Measurements from ENCODE around the gene SPHK2.
"Not testable (repeated sequence)": the region's sequence is repeated elsewhere in the genome, so short reads cannot be mapped to it uniquely, and the experiment has no call there.

SPHK2 gene

GRCh38 chr19:48636859-48637448, 17.6 kb downstream of the SPHK2 start, which contains the start of gene DBP:
TSS of gene DBP (minus strand) at chr19:48637379. CDS start at chr19:48636994, 385 bp downstream.
- no peak for DNase-seq (ENCODE audit: low read depth, low spot score)

- DNase-seq (ENCODE audit: low read depth, low spot score), result peak; percentile 100
Observed at GRCh38 chr19:48637449-48637947, 18.2 kb downstream of the SPHK2 start.

- peak; percentile 72 for DNase-seq (ENCODE audit: low read depth, low spot score)
Observed at GRCh38 chr19:48637948-48638830, 18.9 kb downstream of the SPHK2 start.

- DNase-seq (ENCODE audit: low read depth, low spot score), result no peak
Observed at GRCh38 chr19:48638831-48639381, 19.6 kb downstream of the SPHK2 start.

GRCh38 chr19:48639483-48640375, 20.4 kb downstream of the SPHK2 start:
- DNase-seq (ENCODE audit: low read depth, low spot score), result no peak

- no peak for DNase-seq (ENCODE audit: low read depth, low spot score)
Observed at GRCh38 chr19:48641850-48642249, 22.5 kb downstream of the SPHK2 start.

GRCh38 chr19:48642862-48643261, 23.6 kb downstream of the SPHK2 start:
- DNase-seq (ENCODE audit: low read depth, low spot score), result no peak

GRCh38 chr19:48644355-48644754, 25.0 kb downstream of the SPHK2 start:
- DNase-seq (ENCODE audit: low read depth, low spot score), result no peak

- peak; percentile 51 for DNase-seq (ENCODE audit: low read depth, low spot score)
Observed at GRCh38 chr19:48644839-48645619, 25.7 kb downstream of the SPHK2 start.

- no peak for DNase-seq (ENCODE audit: low read depth, low spot score)
Observed at GRCh38 chr19:48645620-48646000, 26.3 kb downstream of the SPHK2 start.

GRCh38 chr19:48646001-48646721, 26.9 kb downstream of the SPHK2 start, which contains the start of gene CA11:
TSS of gene CA11 (minus strand) at chr19:48646187. CDS start at chr19:48645632, 555 bp downstream.
- DNase-seq (ENCODE audit: low read depth, low spot score), result peak; percentile 83

GRCh38 chr19:48646722-48647216, 27.5 kb downstream of the SPHK2 start:
- no peak for DNase-seq (ENCODE audit: low read depth, low spot score)

- no peak for DNase-seq (ENCODE audit: low read depth, low spot score)
Observed at GRCh38 chr19:48648134-48648533, 28.8 kb downstream of the SPHK2 start.

GRCh38 chr19:48650974-48651682, 31.8 kb downstream of the SPHK2 start:
- no peak for DNase-seq (ENCODE audit: low read depth, low spot score)

- no peak for DNase-seq (ENCODE audit: low read depth, low spot score)
Observed at GRCh38 chr19:48651683-48652048, 32.4 kb downstream of the SPHK2 start.

GRCh38 chr19:48654299-48655059, 35.2 kb downstream of the SPHK2 start:
- no peak for DNase-seq (ENCODE audit: low read depth, low spot score)

GRCh38 chr19:48656840-48657474, 37.7 kb downstream of the SPHK2 start:
- no peak for DNase-seq (ENCODE audit: low read depth, low spot score)

GRCh38 chr19:48657828-48658227, 38.5 kb downstream of the SPHK2 start:
- not testable (repeated sequence) for DNase-seq (ENCODE audit: low read depth, low spot score)

All from activated CD4-positive, CD25-positive, alpha-beta regulatory T cell treated with anti-CD3 and anti-CD28 coated beads, Interleukin-2, amount 50 U/mL, for 16 hours (primary cell).